GM18520 (cell line): Measurements from ENCODE around the gene CNOT10.
"Not testable (repeated sequence)": the region's sequence is repeated elsewhere in the genome, so short reads cannot be mapped to it uniquely, and the experiment has no call there.

ENCODE experiments used
- ATAC-seq: cut with Tn5 transposase; IDR thresholded peaks from one replicate; pipeline ENCODE4 v1.9.1; 2021; ENCODE audit not compliant: unreplicated experiment

The CNOT10 gene

GRCh38 chr3:32685543-32686185 is 676 bp downstream of the CNOT10 start:
- ATAC-seq = no peak

- no peak for ATAC-seq
These were observed 1.7 kb downstream of the CNOT10 start for GRCh38 chr3:32686713-32687112.

GRCh38 chr3:32691847-32692246 is 6.9 kb downstream of the CNOT10 start:
- ATAC-seq = no peak

- ATAC-seq = no peak
These were observed 11.5 kb downstream of the CNOT10 start for GRCh38 chr3:32696523-32696922.

- ATAC-seq = no peak
These were observed 13.5 kb downstream of the CNOT10 start for GRCh38 chr3:32698506-32698905.

- ATAC-seq = no peak
These were observed 14.4 kb downstream of the CNOT10 start for GRCh38 chr3:32699429-32699828.

GRCh38 chr3:32700244-32700643 is 15.3 kb downstream of the CNOT10 start:
- ATAC-seq = no peak

GRCh38 chr3:32703491-32703972 is 18.5 kb downstream of the CNOT10 start:
- no peak for ATAC-seq

GRCh38 chr3:32705232-32705631 is 20.2 kb downstream of the CNOT10 start:
- ATAC-seq = no peak

GRCh38 chr3:32706348-32707025 is 21.5 kb downstream of the CNOT10 start:
- ATAC-seq = no peak

GRCh38 chr3:32707026-32707370 is 22.0 kb downstream of the CNOT10 start:
- ATAC-seq = no peak

- ATAC-seq = no peak
These were observed 23.8 kb downstream of the CNOT10 start for GRCh38 chr3:32708672-32709283.

GRCh38 chr3:32709346-32709745 is 24.4 kb downstream of the CNOT10 start:
- no peak for ATAC-seq

GRCh38 chr3:32712506-32713055 is 27.6 kb downstream of the CNOT10 start:
- ATAC-seq = no peak

- no peak for ATAC-seq
These were observed 28.2 kb downstream of the CNOT10 start for GRCh38 chr3:32713181-32713580.

GRCh38 chr3:32719335-32719734 is 34.3 kb downstream of the CNOT10 start:
- ATAC-seq = no peak

- no peak for ATAC-seq
These were observed 34.9 kb downstream of the CNOT10 start for GRCh38 chr3:32719931-32720330.

- ATAC-seq = no peak
These were observed 40.7 kb downstream of the CNOT10 start for GRCh38 chr3:32725721-32726120.

- no peak for ATAC-seq
These were observed 48.7 kb downstream of the CNOT10 start for GRCh38 chr3:32733631-32734229.

GRCh38 chr3:32734756-32735155 is 49.8 kb downstream of the CNOT10 start:
- no peak for ATAC-seq

GRCh38 chr3:32743470-32743869 is 58.5 kb downstream of the CNOT10 start:
- not testable (repeated sequence) for ATAC-seq

GRCh38 chr3:32743934-32744333 is 58.9 kb downstream of the CNOT10 start:
- ATAC-seq = no peak
